Right atrium auricular region (tissue), 2 donors: ENCODE data around the gene CCDC38. TPM values are rescaled to one million over a fixed set of nuclear protein-coding genes. Genes with fewer than 3 reads are reported as not detected.
A peak's percentile ranks its signal among the peaks of the same experiment; 100 is the strongest.

Experiments used
- DNase-seq: peaks from one replicate; pipeline ENCODE4 v3.0.0-alpha.2; 2019; ENCODE audit warnings: low spot score
- H3K27ac ChIP-seq, 2 donors: fragments of 200-600 bp; sonication (generic); 1 replicate in 1 of 2; 2 replicates in 1 of 2; pipeline ENCODE4 v1.5.1; 2016 to 2019
- H3K27me3 ChIP-seq, 2 donors: fragments of 200-600 bp; sonication (generic); one replicate each; pipeline versions ENCODE4 v1.5.1 to v1.6.0; 2017 to 2019
- H3K36me3 ChIP-seq: fragments of 200-600 bp; sonication (generic); one replicate; pipeline ENCODE4 v1.5.1; 2016
- H3K4me1 ChIP-seq, 2 donors: fragments of 200-600 bp; sonication (generic); one replicate each; pipeline versions ENCODE4 v1.5.1 to v1.6.0; 2017 to 2019
- H3K4me3 ChIP-seq, 2 donors: fragments of 200-600 bp; sonication (generic); 1 replicate in 1 of 2; 2 replicates in 1 of 2; pipeline ENCODE4 v1.5.1; 2017 to 2019; ENCODE audit warnings: mild to moderate bottlenecking in 1 of 2, moderate library complexity in 1 of 2
- H3K9me3 ChIP-seq, 2 donors: fragments of 200-600 bp; sonication (generic); one replicate each; pipeline ENCODE4 v1.5.1; 2019
- total RNA-seq, 2 donors: library from RNA; depleted of rRNA; stranded (reverse); fragments of >200 nt; gene quantifications; one replicate each; pipeline ENCODE4 v1.1.0, GENCODE V29; 2016
- TF ChIP-seq, protein P1 (sequence below), 2 donors: fragments of 200-600 bp; sonication (generic); IDR thresholded peaks; one replicate each; pipeline ENCODE4 v1.5.1; 2019; ENCODE audit warnings: antibody characterized with exemption in 2 of 2

The CCDC38 gene
- total RNA-seq, 2 donors from 2014 or later: not detected

DNA sequence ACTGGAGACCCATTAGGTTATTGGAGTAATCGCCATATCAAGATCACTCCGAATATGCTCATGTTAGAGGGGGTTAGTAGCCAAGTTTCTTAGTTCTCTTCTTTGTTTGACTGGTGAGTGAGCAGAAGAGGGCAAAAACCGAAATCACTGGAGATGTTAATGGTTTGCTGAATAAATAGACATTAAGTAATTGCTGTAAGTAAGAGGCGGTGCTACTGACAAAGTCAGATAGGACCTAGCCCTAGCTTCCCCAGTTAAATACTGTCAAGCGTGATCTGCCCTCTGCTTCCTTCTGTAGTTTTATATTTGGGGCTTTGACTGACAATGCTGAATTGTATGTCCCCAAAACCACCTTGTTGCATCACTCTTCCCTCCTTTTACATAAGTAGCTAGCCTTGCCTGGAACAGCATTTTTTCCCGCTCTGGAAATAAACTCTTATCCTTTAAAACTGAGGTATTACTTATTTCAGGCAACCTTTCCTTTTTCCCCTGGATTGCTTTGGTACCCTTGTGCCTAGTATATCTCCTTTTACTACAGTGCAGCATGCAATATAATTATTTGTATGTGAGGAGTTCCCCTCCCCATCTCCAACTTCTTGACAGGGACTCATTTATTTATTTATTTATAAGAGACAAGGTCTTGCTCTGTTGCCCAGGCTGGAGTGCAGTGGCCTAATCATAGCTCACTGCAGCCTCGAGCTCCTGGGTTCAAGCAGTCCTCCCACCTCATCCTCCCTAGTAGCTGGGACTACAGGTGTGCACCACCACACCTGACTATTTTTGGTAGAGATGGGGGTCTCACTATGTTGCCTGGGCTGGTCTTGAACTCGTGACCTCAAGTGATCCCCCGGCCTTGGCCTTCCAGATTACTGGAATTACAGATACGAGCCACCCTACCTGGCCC lies 82.2 kb downstream of the CCDC38 start:
- Histone ChIP-seq H3K4me1 (peaks cover 0 to 23% of the 10 kb centered on the region in 2 donors), H3K36me3 (peaks cover 31% of the 10 kb centered on the region), H3K27ac (no peak overlapping the region), H3K4me3 (peak overlapping the region in 1 of 2 donors; percentile 81), H3K9me3 (no peaks in the 10 kb centered on the region), H3K27me3 (no peaks in the 10 kb centered on the region)
- DNase-seq: no peak
- TF ChIP-seq, protein P1, sequence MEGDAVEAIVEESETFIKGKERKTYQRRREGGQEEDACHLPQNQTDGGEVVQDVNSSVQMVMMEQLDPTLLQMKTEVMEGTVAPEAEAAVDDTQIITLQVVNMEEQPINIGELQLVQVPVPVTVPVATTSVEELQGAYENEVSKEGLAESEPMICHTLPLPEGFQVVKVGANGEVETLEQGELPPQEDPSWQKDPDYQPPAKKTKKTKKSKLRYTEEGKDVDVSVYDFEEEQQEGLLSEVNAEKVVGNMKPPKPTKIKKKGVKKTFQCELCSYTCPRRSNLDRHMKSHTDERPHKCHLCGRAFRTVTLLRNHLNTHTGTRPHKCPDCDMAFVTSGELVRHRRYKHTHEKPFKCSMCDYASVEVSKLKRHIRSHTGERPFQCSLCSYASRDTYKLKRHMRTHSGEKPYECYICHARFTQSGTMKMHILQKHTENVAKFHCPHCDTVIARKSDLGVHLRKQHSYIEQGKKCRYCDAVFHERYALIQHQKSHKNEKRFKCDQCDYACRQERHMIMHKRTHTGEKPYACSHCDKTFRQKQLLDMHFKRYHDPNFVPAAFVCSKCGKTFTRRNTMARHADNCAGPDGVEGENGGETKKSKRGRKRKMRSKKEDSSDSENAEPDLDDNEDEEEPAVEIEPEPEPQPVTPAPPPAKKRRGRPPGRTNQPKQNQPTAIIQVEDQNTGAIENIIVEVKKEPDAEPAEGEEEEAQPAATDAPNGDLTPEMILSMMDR (IDR thresholded peaks at IDR 0.05): no peak

DNA sequence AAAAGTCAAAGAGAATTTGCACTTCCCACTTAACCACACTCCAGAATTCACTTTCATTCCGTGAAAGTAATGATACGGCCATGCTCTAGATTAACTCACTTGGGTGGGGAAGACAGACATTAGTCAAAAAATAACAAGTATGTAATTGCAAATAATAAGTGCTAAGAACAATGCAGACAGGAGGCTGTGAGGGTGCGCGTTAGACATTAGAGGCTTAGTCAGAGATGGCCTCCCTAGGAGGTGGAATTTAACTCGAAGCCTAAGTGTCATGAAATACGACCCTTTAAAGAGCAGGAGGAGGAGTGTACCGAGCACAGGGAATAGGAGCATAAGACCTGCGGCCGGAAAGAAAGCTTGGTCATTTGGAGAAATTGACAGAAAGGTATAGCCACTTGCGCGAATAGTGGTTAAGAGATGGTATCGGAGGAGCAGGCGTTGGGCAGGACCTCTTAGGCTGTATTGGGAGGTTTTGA lies 83.0 kb downstream of the CCDC38 start:
- H3K27ac ChIP-seq: peak overlapping the region; percentile 70 to 82
- no peaks in the 10 kb centered on the region for H3K27me3 ChIP-seq
- H3K9me3 ChIP-seq: no peaks in the 10 kb centered on the region
- H3K4me1 ChIP-seq: peaks cover 0 to 23% of the 10 kb centered on the region in 2 donors
- TF ChIP-seq, protein P1 (IDR thresholded peaks at IDR 0.05): no peak
- peak overlapping the region; percentile 74 to 81 for H3K4me3 ChIP-seq
- no peak for DNase-seq
- H3K36me3 ChIP-seq: peaks cover 24% of the 10 kb centered on the region

DNA sequence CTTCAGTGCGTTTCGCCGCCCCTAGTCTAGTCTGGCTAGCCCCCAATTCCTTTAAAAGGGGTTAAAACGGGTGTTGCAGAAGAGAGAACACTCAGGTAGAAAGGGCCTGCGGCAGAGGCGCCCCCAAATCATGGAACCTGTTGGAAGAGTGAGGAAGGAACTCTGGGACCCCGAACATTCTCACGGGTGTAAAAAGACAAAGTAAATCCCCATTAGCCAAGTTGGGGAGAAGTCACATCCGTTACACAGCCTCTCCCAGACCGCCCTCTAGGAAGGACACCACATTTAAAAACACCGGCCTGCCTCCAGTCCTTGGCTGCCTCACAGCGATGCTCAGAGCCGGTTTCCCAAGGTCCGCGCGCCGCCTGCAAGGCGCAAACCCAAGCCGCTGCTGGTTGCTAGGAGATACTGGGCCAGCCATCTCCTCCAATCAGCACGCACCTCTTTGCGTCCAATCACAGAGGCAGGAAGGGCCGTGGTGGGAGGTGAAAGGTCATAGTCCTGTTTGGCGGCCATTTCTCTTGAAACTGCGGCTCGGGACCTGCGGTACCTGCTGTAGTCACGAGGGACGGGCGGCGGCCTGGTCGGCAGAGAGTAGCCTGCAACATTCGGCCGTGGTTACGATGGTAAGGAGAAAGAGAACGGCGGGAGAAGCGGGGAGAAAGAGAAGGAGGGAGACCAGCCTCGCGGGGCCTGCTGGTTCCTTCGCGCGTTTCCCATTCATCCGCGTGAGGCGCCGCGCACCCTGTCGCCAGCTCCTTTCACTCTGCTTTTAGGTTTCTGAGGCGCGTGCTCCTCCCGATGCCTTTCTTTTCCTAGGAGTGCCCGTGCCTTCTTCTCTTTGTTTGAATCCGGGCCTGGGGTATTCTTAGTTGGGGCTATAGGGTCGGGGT lies 83.7 kb downstream of the CCDC38 start, which contains the start of gene SNRPF:
SNRPF (plus strand) TSS at position 502 of the 893 bp plus-strand sequence; CDS start at position 624, 122 bp downstream.
- TF ChIP-seq, protein P1 (IDR thresholded peaks at IDR 0.05): peak in 1 of 2 donors; percentile 43
- peak; percentile 99 for DNase-seq
- H3K36me3 ChIP-seq: peaks cover 24% of the 10 kb centered on the region
- peak within 1 kb of the TSS; percentile 74 to 81 for H3K4me3 ChIP-seq
- H3K9me3 ChIP-seq: no peaks in the 10 kb centered on the region
- peak within 1 kb of the TSS; percentile 70 to 82 for H3K27ac ChIP-seq
- H3K4me1 ChIP-seq: peaks cover 0 to 23% of the 10 kb centered on the region in 2 donors
- no peaks in the 10 kb centered on the region for H3K27me3 ChIP-seq

DNA sequence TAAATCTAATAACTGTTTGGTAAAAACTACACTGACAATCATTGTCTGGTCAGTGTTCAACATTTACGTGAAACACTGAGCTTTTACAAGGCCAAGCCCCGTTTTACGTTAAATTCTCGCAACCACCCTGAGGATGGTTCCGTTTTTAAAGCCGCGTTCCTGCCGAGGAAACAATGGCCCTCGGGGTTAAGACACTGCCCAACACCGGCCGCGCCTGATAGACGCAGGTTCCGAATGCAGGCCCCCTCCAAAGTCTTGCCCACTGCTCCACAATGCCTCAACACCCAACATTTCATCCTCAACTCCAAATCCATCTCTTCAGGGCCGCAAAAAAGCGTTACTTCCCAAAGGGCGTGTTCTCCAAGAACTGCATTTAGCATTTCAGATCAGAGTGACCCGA lies 84.6 kb downstream of the CCDC38 start:
- DNase-seq: no peak
- Histone ChIP-seq H3K4me3 (peak overlapping the region in 1 of 2 donors; percentile 81), H3K4me1 (peaks cover 0 to 23% of the 10 kb centered on the region in 2 donors), H3K27ac (no peak overlapping the region), H3K27me3 (no peaks in the 10 kb centered on the region), H3K9me3 (no peaks in the 10 kb centered on the region), H3K36me3 (peaks cover 17% of the 10 kb centered on the region)
- TF ChIP-seq, protein P1 (IDR thresholded peaks at IDR 0.05): no peak

DNA sequence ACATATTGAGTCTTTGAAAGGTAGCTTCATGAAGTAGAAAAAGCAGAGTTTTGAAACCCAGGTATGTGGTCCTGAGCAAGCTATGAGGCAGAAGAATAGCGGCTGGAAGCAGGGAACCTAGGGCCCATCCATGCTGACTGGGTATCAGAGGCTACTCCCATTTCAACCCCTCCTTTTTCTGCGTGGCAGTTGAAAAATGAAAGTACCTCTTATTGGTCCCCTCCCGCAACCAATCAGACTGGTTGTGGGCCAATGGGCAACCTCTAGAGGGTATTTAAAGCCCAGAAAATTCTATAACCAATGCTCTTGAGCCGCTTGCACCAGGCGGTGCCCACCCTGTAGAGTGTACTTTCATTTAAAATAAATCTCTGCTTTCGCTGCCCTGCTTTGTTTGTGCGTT lies 85.3 kb downstream of the CCDC38 start:
- peaks cover 11% of the 10 kb centered on the region for H3K36me3 ChIP-seq
- no peak for DNase-seq
- H3K9me3 ChIP-seq: no peaks in the 10 kb centered on the region
- H3K27me3 ChIP-seq: no peaks in the 10 kb centered on the region
- peaks cover 0 to 23% of the 10 kb centered on the region in 2 donors for H3K4me1 ChIP-seq
- TF ChIP-seq, protein P1 (IDR thresholded peaks at IDR 0.05): no peak
- no peak overlapping the region for H3K27ac ChIP-seq
- no peak overlapping the region for H3K4me3 ChIP-seq
